Suprapubic skin (tissue), 4 donors: ENCODE data around the gene TRIP13.

Experiments used
- CTCF ChIP-seq, 2 donors: fragments of 200-600 bp in 1 of 2; fragments of 450-650 bp in 1 of 2; sonication (generic) in 1 of 2; IDR thresholded peaks; one replicate each; pipeline ENCODE4 v1.5.1; 2016 to 2019; ENCODE audit warnings: antibody characterized with exemption in 2 of 2, mild to moderate bottlenecking in 1 of 2, moderate library complexity in 1 of 2
- EP300 ChIP-seq: sonication (generic); formaldehyde crosslinking; IDR thresholded peaks from one replicate; pipeline ENCODE4 v1.6.1; 2017; ENCODE audit warnings: antibody characterized with exemption
- POLR2A ChIP-seq, 2 donors: fragments of 450-650 bp; IDR thresholded peaks; one replicate each; pipeline ENCODE4 v1.6.1; 2017; ENCODE audit warnings: antibody characterized with exemption in 2 of 2, mild to moderate bottlenecking in 2 of 2, moderate library complexity in 2 of 2
- POLR2AphosphoS5 ChIP-seq, 3 donors: sonication (generic); formaldehyde crosslinking; IDR thresholded peaks; one replicate each; pipeline ENCODE4 v1.6.1; 2017; ENCODE audit warnings: antibody characterized with exemption in 3 of 3

DNA sequence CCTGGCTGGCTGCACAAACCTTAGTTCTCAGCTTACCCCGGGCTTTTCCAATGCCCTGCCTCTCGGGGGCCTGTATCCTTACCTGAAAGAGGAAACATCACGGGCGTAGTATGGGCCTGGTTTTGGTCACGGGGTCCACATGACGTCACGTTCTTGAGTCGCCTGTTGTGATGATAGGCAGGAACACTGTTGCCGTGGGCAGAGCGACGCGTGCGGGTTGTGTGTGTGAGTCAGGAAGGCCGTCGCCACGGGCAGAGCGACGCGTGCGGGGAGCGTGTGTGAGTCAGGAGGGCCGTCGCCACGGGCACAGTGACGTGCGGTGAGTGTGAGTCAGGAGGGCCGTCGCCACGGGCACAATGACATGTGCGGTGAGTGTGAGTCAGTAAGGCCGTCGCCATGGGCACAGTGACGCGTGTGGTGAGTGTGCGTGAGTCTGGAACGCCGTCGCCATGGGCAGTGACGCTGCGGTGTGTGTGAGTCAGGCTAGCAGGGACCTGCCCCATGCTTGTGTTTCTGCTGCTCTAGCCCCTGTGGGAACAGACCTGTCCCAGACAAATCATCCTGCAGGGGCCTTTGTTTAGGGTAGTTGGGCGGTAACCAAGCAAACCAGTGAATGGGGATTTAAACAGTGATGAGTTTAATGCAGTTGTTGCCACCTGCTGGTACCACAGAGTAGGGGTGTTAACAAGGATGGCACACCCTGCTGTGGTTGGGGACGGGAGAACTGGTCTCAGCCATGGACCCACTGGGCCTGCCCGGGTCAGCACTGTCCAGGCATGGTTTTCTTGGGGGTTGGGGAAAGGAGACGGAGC is 19.8 kb downstream of the TRIP13 start:
- TF ChIP-seq EP300, result no peak
- peak in 1 of 2 donors; percentile 6 for TF ChIP-seq CTCF (IDR thresholded peaks at IDR 0.05)
- TF ChIP-seq POLR2A (IDR thresholded peaks at IDR 0.05), result no peak
- peak; percentile 38 to 84 (median 82) for TF ChIP-seq POLR2AphosphoS5 (IDR thresholded peaks at IDR 0.05)
